Umbilical cord (tissue), 1 donor: ENCODE results near the gene MCFD2. TPM values are rescaled to one million over a fixed set of nuclear protein-coding genes. Genes with fewer than 3 reads are reported as not detected.

Experiments
- total RNA-seq: library from RNA; depleted of rRNA; stranded (reverse); fragments of >200 nt; gene quantifications from one replicate; pipeline ENCODE4 v1.2.3, GENCODE V29; 2014; ENCODE audit warnings: low replicate concordance; ENCODE audit not compliant: insufficient read depth

Gene MCFD2
- total RNA-seq, 1 donor from 2014 or later: 77.3 TPM

Other genes starting within 250 kb of the MCFD2 start
- 40.0 TPM for gene SOCS5, start 216.5 kb downstream of the MCFD2 start, total RNA-seq
- 14.9 TPM for gene TTC7A, start 25.4 kb upstream of the MCFD2 start, total RNA-seq
- gene STPG4, start 239.5 kb upstream of the MCFD2 start, total RNA-seq: 8.4 TPM